ENCODE results near the gene GAB2.

- TF ChIP-seq CTCF (IDR thresholded peaks at IDR 0.05; ENCODE audit: low read length) (no peak), EZH2 (IDR thresholded peaks at IDR 0.05; ENCODE audit: borderline replicate concordance, low read length) (no peak)
These were observed 9.2 kb upstream of the GAB2 start for GRCh38 chr11:78426845-78427244.
